ENCODE data around the gene TEX13C. TPM values are rescaled to one million over a fixed set of nuclear protein-coding genes. Genes with fewer than 3 reads are reported as not detected.

Gene TEX13C
- not detected in 2 replicates for total RNA-seq (2013; cell fraction: nucleolus; rRNA removed)
- total RNA-seq (2014; rRNA removed) (not detected in 2 replicates), total RNA-seq (2014; rRNA removed; fragmentation: Illumina TruSeq; extraction: Trizol) (not detected in 2 replicates), total RNA-seq (2021) (not detected in 2 replicates), polyA plus RNA-seq (2011; rRNA removed) (not detected in 2 replicates), polyA plus RNA-seq (2014; fragmentation: Illumina TruSeq; extraction: Trizol) (0.03 TPM in 1 of 2 replicates, not detected in the other), polyA plus RNA-seq (2014; fragmentation: Nextera tagmentation; extraction: Ambion mirVana) (not detected), polyA plus RNA-seq (2014; rRNA removed) (not detected in 2 replicates), polyA plus RNA-seq (2016; fragmentation: Nextera tagmentation; extraction: Ambion mirVana) (not detected), polyA minus RNA-seq (2011; rRNA and poly(A)+ RNA removed) (not detected in 2 replicates), Bru-seq, nascent RNA (not detected), BruChase-seq, experiment 1, labeled RNA remaining after a 6-hour chase (not detected), BruChase-seq, experiment 2, labeled RNA remaining after a 2-hour chase (not detected)
- not detected for polyA plus RNA-seq (2011; ENCODE audit: low read depth)
- not detected in 2 replicates for polyA plus RNA-seq (2011; cell fraction: cytosol; rRNA removed)
- polyA plus RNA-seq (2011; cell fraction: nucleus; rRNA removed), result not detected in 2 replicates
- polyA plus RNA-seq (2012), result not detected in 2 replicates
- polyA minus RNA-seq (2011; cell fraction: cytosol; rRNA and poly(A)+ RNA removed), result not detected in 2 replicates
- not detected in 2 replicates for polyA minus RNA-seq (2011; cell fraction: nucleus; rRNA and poly(A)+ RNA removed)
- long read RNA-seq, experiment 1, result 0 reads
- long read RNA-seq, experiment 2, result 0 reads

GRCh38 chrX:125319646-125320521 is at the start of gene TEX13C:
TEX13C (plus strand) TSS chrX:125319871; CDS start chrX:125320120, 249 bp downstream.
- intact Hi-C loops (cut with micrococcal nuclease; ENCODE audit: unreplicated experiment), result no loop called here
- ATAC-seq, result no peak
- H3K9ac ChIP-seq (ENCODE audit: control insufficient read depth, insufficient read depth, low read length), result no peak within 1 kb of the TSS

More at GRCh38 chrX:125319646-125320521, at the start of gene TEX13C:
- Histone ChIP-seq H2AFZ (ENCODE audit: control insufficient read depth, low read depth, low read length) (no peak within 1 kb of the TSS), H4K20me1 (ENCODE audit: control insufficient read depth, insufficient read depth) (no peaks in the 10 kb centered on the region), H3K4me2 (ENCODE audit: control insufficient read depth, insufficient read depth) (no peak within 1 kb of the TSS), H3K27me3 (replicated peaks in 1 of 2; ENCODE audit: control insufficient read depth in 2 of 2, insufficient read depth in 2 of 2, low read length in 1 of 2) (no peaks in the 10 kb centered on the region), H3K27ac (ENCODE audit: control insufficient read depth, insufficient read depth) (no peak within 1 kb of the TSS), H3K36me3 (ENCODE audit: control insufficient read depth in 2 of 2, insufficient read depth in 2 of 2, low read length in 1 of 2) (no peaks in the 10 kb centered on the region), H3K79me2 (ENCODE audit: control insufficient read depth, insufficient read depth, low read length) (no peaks in the 10 kb centered on the region), H3K4me3 (no peak within 1 kb of the TSS), H3K4me1 (ENCODE audit: control insufficient read depth, insufficient read depth, low read length) (no peaks in the 10 kb centered on the region), H3K9me3 (replicated peaks; ENCODE audit: control insufficient read depth, insufficient read depth, low read length) (no peaks in the 10 kb centered on the region; the same call in 2 of the 3 replicates)
- 92% methylated on average over 30 of the region's 45 CpGs for WGBS (ENCODE audit: insufficient coverage, insufficient replicate concordance, low lambda C conversion rate, missing lambda C conversion rate)
- FAIRE-seq, result no peak
- DNase-seq (ENCODE audit: low read depth, low spot score), result no peak
- RAD21 ChIA-PET (ENCODE audit: unreplicated experiment), result no interaction called here
- CTCF ChIA-PET, result no interaction called here
- TF ChIP-seq GATAD2B (conservative IDR thresholded peaks at IDR 0.05; ENCODE audit: low read depth) (no peak), MTA3 (IDR thresholded peaks at IDR 0.05; ENCODE audit: borderline replicate concordance, low read length) (no peak), TAF1 (IDR thresholded peaks at IDR 0.05; ENCODE audit: borderline replicate concordance, low read depth, low read length) (no peak), CTCF (IDR thresholded peaks at IDR 0.05 in 2 of 3, conservative IDR thresholded peaks at IDR 0.05 in 1 of 3; ENCODE audit: control insufficient read depth in 2 of 3, extremely low read depth in 1 of 3, insufficient read depth in 1 of 3, low read depth in 3 of 3, low read length in 3 of 3) (no peak), SIX5 (IDR thresholded peaks at IDR 0.05; ENCODE audit: low read depth, low read length, severe bottlenecking) (no peak), IKZF1 (conservative IDR thresholded peaks at IDR 0.05) (no peak), CHD4 (IDR thresholded peaks at IDR 0.05) (no peak), SUZ12 (IDR thresholded peaks at IDR 0.05; ENCODE audit: unreplicated experiment) (no peak), MYC (IDR thresholded peaks at IDR 0.05; ENCODE audit: insufficient read depth, insufficient read length, insufficient replicate concordance, low read length, severe bottlenecking) (no peak), KDM1A (IDR thresholded peaks at IDR 0.05; ENCODE audit: borderline replicate concordance) (no peak), CEBPB (IDR thresholded peaks at IDR 0.05; ENCODE audit: borderline replicate concordance in 1 of 2, low read depth in 2 of 2, low read length in 2 of 2) (no peak), CREB1 (IDR thresholded peaks at IDR 0.05; ENCODE audit: low read depth) (no peak), NR2F1 (conservative IDR thresholded peaks at IDR 0.05) (no peak), KAT2A (conservative IDR thresholded peaks at IDR 0.05; ENCODE audit: control insufficient read depth, low read depth, low read length) (no peak), BCLAF1 (IDR thresholded peaks at IDR 0.05) (no peak)
- no TSS peak for BruUV-seq (replicated peaks)
- POLR2A ChIA-PET, result no interaction called here
- in situ Hi-C loops (cut with MboI), result no loop called here
- SMC1A ChIA-PET (ENCODE audit: uncharacterized antibody, unreplicated experiment), result no interaction called here
